GM12801 (cell line): ENCODE measurements around the gene RGS7.

Experiments used
- CTCF ChIP-seq: IDR thresholded peaks from one replicate; pipeline ENCODE4 v1.5.1; 2011; ENCODE audit warnings: control low read depth; ENCODE audit not compliant: insufficient read length; ENCODE audit errors: extremely low read depth

RGS7 gene

GRCh38 chr1:241286486-241286885 lies 70.5 kb downstream of the RGS7 start:
- no peak for TF ChIP-seq CTCF

GRCh38 chr1:241276391-241276790 lies 80.6 kb downstream of the RGS7 start:
- no peak for TF ChIP-seq CTCF

- TF ChIP-seq CTCF, result no peak
Measured at GRCh38 chr1:241275981-241276380, 81.0 kb downstream of the RGS7 start.

- no peak for TF ChIP-seq CTCF
Measured at GRCh38 chr1:241275226-241275625, 81.8 kb downstream of the RGS7 start.

GRCh38 chr1:241274693-241275092 lies 82.3 kb downstream of the RGS7 start:
- TF ChIP-seq CTCF, result no peak

GRCh38 chr1:241272828-241273227 lies 84.2 kb downstream of the RGS7 start:
- no peak for TF ChIP-seq CTCF

GRCh38 chr1:241271427-241271826 lies 85.6 kb downstream of the RGS7 start:
- TF ChIP-seq CTCF, result no peak

- no peak for TF ChIP-seq CTCF
Measured at GRCh38 chr1:241270016-241270415, 87.0 kb downstream of the RGS7 start.
